Caco-2 (cell line): ENCODE results near the gene GADL1. TPM values are rescaled to one million over a fixed set of nuclear protein-coding genes. Genes with fewer than 3 reads are reported as not detected.
A peak's percentile ranks its signal among the peaks of the same experiment; 100 is the strongest.

Source experiments
- BruUV-seq: library from RNA; stranded (reverse); fragments of 400-500 nt; replicated peaks from 2 replicates; lab custom pipeline; 2021; lab: Mats Ljungman, UMichigan
- CTCF ChIA-PET: fragments of 300-600 bp; sonication (Branson Sonifier 250); formaldehyde crosslinking; loops from one replicate; lab custom pipeline; 2022; ENCODE audit warnings: antibody characterized with exemption; lab: Charles Lee
- POLR2A ChIA-PET: fragments of 300-600 bp; sonication (Branson Sonifier 250); formaldehyde crosslinking; loops from one replicate; lab custom pipeline; 2022; ENCODE audit warnings: antibody characterized with exemption; lab: Charles Lee
- DNase-seq, 2 experiments: peaks; one replicate each; pipeline versions ENCODE4 v3.0.0 to v3.0.0-alpha.2; 2020 to 2022
- H3K27me3 ChIP-seq: replicated peaks from 2 replicates; pipeline ENCODE4 v1.6.0; 2011; ENCODE audit warnings: low read length; ENCODE audit not compliant: control insufficient read depth, insufficient read depth
- H3K36me3 ChIP-seq: 2 replicates; pipeline ENCODE4 v1.5.1; 2011; ENCODE audit warnings: low read length; ENCODE audit not compliant: control insufficient read depth, insufficient read depth
- H3K4me1 ChIP-seq: fragments of 250-450 bp; sonication (Bioruptor Pico); 2 replicates; pipeline ENCODE4 v1.5.1; 2020; ENCODE audit warnings: mild to moderate bottlenecking
- H3K4me3 ChIP-seq: 2 replicates; pipeline ENCODE4 v1.5.1; 2011; ENCODE audit warnings: low read depth, mild to moderate bottlenecking, control low read depth, low read length
- H3K9me3 ChIP-seq: fragments of 250-450 bp; sonication (Bioruptor Pico); 2 replicates; pipeline ENCODE4 v1.5.1; 2020; ENCODE audit warnings: mild to moderate bottlenecking, moderate library complexity
- H3K27ac Mint-ChIP-seq: one replicate; pipeline ENCODE4 v1.8.0; 2022; ENCODE audit warnings: mixed read lengths; ENCODE audit not compliant: unreplicated experiment
- H3K27me3 Mint-ChIP-seq: one replicate; pipeline ENCODE4 v1.8.0; 2022; ENCODE audit warnings: mixed read lengths; ENCODE audit not compliant: insufficient read depth, unreplicated experiment
- H3K36me3 Mint-ChIP-seq: one replicate; pipeline ENCODE4 v1.8.0; 2022; ENCODE audit warnings: mild to moderate bottlenecking, mixed read lengths; ENCODE audit not compliant: insufficient read depth, unreplicated experiment
- H3K4me1 Mint-ChIP-seq: one replicate; pipeline ENCODE4 v1.8.0; 2022; ENCODE audit warnings: low read depth, mixed read lengths; ENCODE audit not compliant: unreplicated experiment
- H3K4me3 Mint-ChIP-seq: one replicate; pipeline ENCODE4 v1.8.0; 2022; ENCODE audit warnings: mild to moderate bottlenecking, moderate library complexity, mixed read lengths; ENCODE audit not compliant: unreplicated experiment
- H3K9me3 Mint-ChIP-seq: one replicate; pipeline ENCODE4 v1.8.0; 2022; ENCODE audit warnings: mixed read lengths; ENCODE audit not compliant: unreplicated experiment
- CTCF ChIP-seq, 2 experiments: fragments of 200-600 bp in 1 of 2; IDR thresholded peaks; 1 replicate in 1 of 2; 2 replicates in 1 of 2; pipeline versions ENCODE4 v1.5.1 to v1.8.0; 2011 to 2022; ENCODE audit warnings: antibody characterized with exemption in 1 of 2, control low read depth in 1 of 2, inconsistent platforms in 1 of 2, low read depth in 1 of 2, low read length in 1 of 2, mild to moderate bottlenecking in 1 of 2, moderate library complexity in 1 of 2; ENCODE audit not compliant: insufficient read depth in 1 of 2, severe bottlenecking in 1 of 2, unreplicated experiment in 1 of 2
- intact Hi-C: fragments of 100-400 bp; cut with micrococcal nuclease; formaldehyde crosslinking; loops from one replicate; pipeline ENCODE4 v1.10.0; 2022; ENCODE audit not compliant: unreplicated experiment
- total RNA-seq: library from RNA; stranded (reverse); gene quantifications from 2 replicates; pipeline ENCODE4 v1.2.3, GENCODE V29; 2022

The GADL1 gene
- total RNA-seq, 1 experiment from 2014 or later, result 6.2 TPM

GRCh38 chr3:30688776-30689641 lies 205.5 kb downstream of the GADL1 start:
- no peaks in the 10 kb centered on the region for H3K9me3 Mint-ChIP-seq
- H3K4me3 Mint-ChIP-seq, result no peak overlapping the region
- Histone ChIP-seq H3K9me3 (no peaks in the 10 kb centered on the region), H3K4me3 (no peak overlapping the region), H3K36me3 (peaks cover 9% of the 10 kb centered on the region), H3K27me3 (no peaks in the 10 kb centered on the region), H3K4me1 (peaks cover 40% of the 10 kb centered on the region)
- H3K36me3 Mint-ChIP-seq, result peaks cover 86% of the 10 kb centered on the region
- ChIA-PET CTCF (no interaction called here), POLR2A (no interaction called here)
- TF ChIP-seq CTCF (IDR thresholded peaks at IDR 0.05; ENCODE audit: insufficient read depth in 1 of 2, low read depth in 1 of 2, low read length in 1 of 2, severe bottlenecking in 1 of 2, unreplicated experiment in 1 of 2), result no peak
- peaks cover 50% of the 10 kb centered on the region for H3K4me1 Mint-ChIP-seq
- DNase-seq, result no peak
- intact Hi-C loops, result no loop called here
- no TSS peak for BruUV-seq
- peak overlapping the region; percentile 64 for H3K27ac Mint-ChIP-seq
- H3K27me3 Mint-ChIP-seq, result no peaks in the 10 kb centered on the region

- no TSS peak for BruUV-seq
- H3K36me3 Mint-ChIP-seq, result peaks cover 83% of the 10 kb centered on the region
Observed at GRCh38 chr3:30687930-30688570, 206.4 kb downstream of the GADL1 start.

More at GRCh38 chr3:30687930-30688570, 206.4 kb downstream of the GADL1 start:
- Histone ChIP-seq H3K36me3 (peaks cover 11% of the 10 kb centered on the region), H3K4me1 (peaks cover 41% of the 10 kb centered on the region), H3K27me3 (no peaks in the 10 kb centered on the region), H3K9me3 (no peaks in the 10 kb centered on the region), H3K4me3 (no peak overlapping the region)
- H3K27ac Mint-ChIP-seq, result peak overlapping the region; percentile 23
- no peaks in the 10 kb centered on the region for H3K9me3 Mint-ChIP-seq
- ChIA-PET POLR2A (no interaction called here), CTCF (no interaction called here)
- no peak for DNase-seq
- H3K27me3 Mint-ChIP-seq, result no peaks in the 10 kb centered on the region
- no peak for TF ChIP-seq CTCF (IDR thresholded peaks at IDR 0.05; ENCODE audit: insufficient read depth in 1 of 2, low read depth in 1 of 2, low read length in 1 of 2, severe bottlenecking in 1 of 2, unreplicated experiment in 1 of 2)
- intact Hi-C loops, result no loop called here
- H3K4me3 Mint-ChIP-seq, result no peak overlapping the region
- H3K4me1 Mint-ChIP-seq, result peaks cover 50% of the 10 kb centered on the region
